Ascending aorta (tissue), 2 donors: ENCODE measurements around the gene MCM9. TPM values are rescaled to one million over a fixed set of nuclear protein-coding genes. Genes with fewer than 3 reads are reported as not detected.

Source experiments
- DNase-seq, 2 donors: peaks; one replicate each; pipeline ENCODE4 v3.0.0-alpha.2; 2019; ENCODE audit warnings: low spot score in 2 of 2
- H3K27ac ChIP-seq, 2 donors: fragments of 200-600 bp; sonication (generic); one replicate each; pipeline ENCODE4 v1.5.1; 2016 to 2017; ENCODE audit warnings: mild to moderate bottlenecking in 1 of 2
- H3K27me3 ChIP-seq: fragments of 200-600 bp; sonication (generic); one replicate; pipeline ENCODE4 v1.5.1; 2017
- H3K36me3 ChIP-seq, 2 donors: fragments of 200-600 bp; sonication (generic); one replicate each; pipeline ENCODE4 v1.5.1; 2016
- H3K4me1 ChIP-seq, 2 donors: fragments of 200-600 bp; sonication (generic); one replicate each; pipeline ENCODE4 v1.5.1; 2016 to 2017; ENCODE audit warnings: mild to moderate bottlenecking in 1 of 2
- H3K4me3 ChIP-seq, 2 donors: fragments of 200-600 bp; sonication (generic); one replicate each; pipeline ENCODE4 v1.5.1; 2016 to 2017; ENCODE audit warnings: mild to moderate bottlenecking in 1 of 2
- H3K9me3 ChIP-seq, 2 donors: fragments of 200-600 bp; sonication (generic); one replicate each; pipeline ENCODE4 v1.5.1; 2016
- intact Hi-C: fragments of 100-400 bp; cut with DNase I; formaldehyde crosslinking; loops from one replicate; pipeline ENCODE4 v1.15.1; 2023
- total RNA-seq: library from RNA; depleted of rRNA; stranded (reverse); fragments of >200 nt; gene quantifications from one replicate; pipeline ENCODE4 v1.1.0, GENCODE V29; 2016
- TF ChIP-seq, protein P1 (sequence below), 3 experiments: fragments of 200-600 bp in 2 of 3; fragments of 450-650 bp in 1 of 3; sonication (generic) in 2 of 3; IDR thresholded peaks; one replicate each; pipeline ENCODE4 v1.5.1; 2016 to 2019; ENCODE audit warnings: antibody characterized with exemption in 3 of 3, mild to moderate bottlenecking in 1 of 3, moderate library complexity in 1 of 3

MCM9 gene
- total RNA-seq, 1 donor from 2014 or later: 5.5 TPM

DNA sequence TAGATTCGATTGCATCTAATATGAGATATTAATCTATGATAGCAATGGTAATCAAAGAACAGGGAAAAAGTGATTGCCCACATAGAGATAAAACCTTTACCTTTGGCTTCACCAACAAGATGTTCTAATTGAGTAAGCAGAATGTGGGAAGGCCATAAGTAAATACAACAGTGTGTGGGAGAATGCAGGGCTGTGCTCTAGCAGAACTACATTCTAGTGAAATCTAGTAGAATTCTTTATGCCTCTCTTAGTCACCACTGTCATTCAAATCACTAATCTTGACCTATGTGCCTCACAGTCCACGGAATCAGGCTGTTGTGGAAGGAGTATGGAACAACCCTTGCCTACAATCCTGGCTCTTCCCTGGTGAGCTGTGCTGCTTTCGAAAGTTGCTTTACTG is 30.4 kb upstream of the MCM9 start:
- H3K27ac ChIP-seq: no peak overlapping the region
- TF ChIP-seq, protein P1, sequence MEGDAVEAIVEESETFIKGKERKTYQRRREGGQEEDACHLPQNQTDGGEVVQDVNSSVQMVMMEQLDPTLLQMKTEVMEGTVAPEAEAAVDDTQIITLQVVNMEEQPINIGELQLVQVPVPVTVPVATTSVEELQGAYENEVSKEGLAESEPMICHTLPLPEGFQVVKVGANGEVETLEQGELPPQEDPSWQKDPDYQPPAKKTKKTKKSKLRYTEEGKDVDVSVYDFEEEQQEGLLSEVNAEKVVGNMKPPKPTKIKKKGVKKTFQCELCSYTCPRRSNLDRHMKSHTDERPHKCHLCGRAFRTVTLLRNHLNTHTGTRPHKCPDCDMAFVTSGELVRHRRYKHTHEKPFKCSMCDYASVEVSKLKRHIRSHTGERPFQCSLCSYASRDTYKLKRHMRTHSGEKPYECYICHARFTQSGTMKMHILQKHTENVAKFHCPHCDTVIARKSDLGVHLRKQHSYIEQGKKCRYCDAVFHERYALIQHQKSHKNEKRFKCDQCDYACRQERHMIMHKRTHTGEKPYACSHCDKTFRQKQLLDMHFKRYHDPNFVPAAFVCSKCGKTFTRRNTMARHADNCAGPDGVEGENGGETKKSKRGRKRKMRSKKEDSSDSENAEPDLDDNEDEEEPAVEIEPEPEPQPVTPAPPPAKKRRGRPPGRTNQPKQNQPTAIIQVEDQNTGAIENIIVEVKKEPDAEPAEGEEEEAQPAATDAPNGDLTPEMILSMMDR (IDR thresholded peaks at IDR 0.05): no peak
- intact Hi-C loops: no loop called here
- H3K4me1 ChIP-seq: no peaks in the 10 kb centered on the region
- H3K27me3 ChIP-seq: no peaks in the 10 kb centered on the region
- no peak overlapping the region for H3K4me3 ChIP-seq
- H3K9me3 ChIP-seq: no peaks in the 10 kb centered on the region
- no peak for DNase-seq
- H3K36me3 ChIP-seq: no peaks in the 10 kb centered on the region

DNA sequence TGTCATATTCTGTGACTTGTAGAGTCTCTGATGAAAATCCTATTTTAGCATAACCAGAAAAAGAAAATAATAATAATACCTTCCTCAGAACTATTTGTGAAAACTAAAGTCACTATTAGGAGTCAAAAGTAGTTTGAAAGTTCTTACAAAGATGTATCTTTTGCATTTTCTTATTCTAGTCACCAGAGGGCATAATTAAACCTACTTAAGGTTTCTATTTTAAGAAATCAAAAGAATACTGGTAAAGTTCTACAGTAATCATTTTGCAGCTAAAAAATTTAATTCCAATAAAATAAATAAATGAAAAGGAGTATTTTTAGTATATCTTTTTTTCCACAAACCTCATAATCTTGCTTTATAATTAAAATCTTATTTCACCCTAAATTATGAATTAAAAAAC is 28.0 kb upstream of the MCM9 start:
- no peak overlapping the region for H3K4me3 ChIP-seq
- H3K36me3 ChIP-seq: no peaks in the 10 kb centered on the region
- no peak overlapping the region for H3K27ac ChIP-seq
- H3K4me1 ChIP-seq: no peaks in the 10 kb centered on the region
- TF ChIP-seq, protein P1 (IDR thresholded peaks at IDR 0.05): peak in 1 of 3 experiments; percentile 33
- intact Hi-C loops: no loop called here
- no peaks in the 10 kb centered on the region for H3K27me3 ChIP-seq
- H3K9me3 ChIP-seq: no peaks in the 10 kb centered on the region
- no peak for DNase-seq

DNA sequence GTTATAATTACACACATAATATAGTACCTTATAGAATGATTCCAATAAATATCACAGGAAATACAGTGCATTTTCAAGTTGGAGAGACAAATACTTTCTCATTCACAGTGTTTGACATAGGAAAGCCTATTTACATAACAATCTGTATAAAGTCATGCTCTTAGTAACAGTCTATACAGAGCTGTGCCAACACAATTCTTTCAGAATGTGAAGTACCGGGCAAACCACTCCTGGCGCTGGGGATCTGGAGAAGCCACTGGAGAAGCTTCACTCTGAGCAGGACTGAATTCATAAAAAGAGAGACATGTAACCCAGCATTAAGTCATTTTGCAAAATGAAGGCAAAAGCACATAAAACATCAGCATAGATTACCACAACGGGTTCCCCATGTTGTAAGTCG is 24.9 kb upstream of the MCM9 start:
- H3K9me3 ChIP-seq: no peaks in the 10 kb centered on the region
- no peak overlapping the region for H3K4me3 ChIP-seq
- H3K36me3 ChIP-seq: no peaks in the 10 kb centered on the region
- TF ChIP-seq, protein P1 (IDR thresholded peaks at IDR 0.05): no peak
- H3K27me3 ChIP-seq: no peaks in the 10 kb centered on the region
- no peak overlapping the region for H3K27ac ChIP-seq
- intact Hi-C loops: no loop called here
- H3K4me1 ChIP-seq: no peaks in the 10 kb centered on the region
- DNase-seq: no peak

DNA sequence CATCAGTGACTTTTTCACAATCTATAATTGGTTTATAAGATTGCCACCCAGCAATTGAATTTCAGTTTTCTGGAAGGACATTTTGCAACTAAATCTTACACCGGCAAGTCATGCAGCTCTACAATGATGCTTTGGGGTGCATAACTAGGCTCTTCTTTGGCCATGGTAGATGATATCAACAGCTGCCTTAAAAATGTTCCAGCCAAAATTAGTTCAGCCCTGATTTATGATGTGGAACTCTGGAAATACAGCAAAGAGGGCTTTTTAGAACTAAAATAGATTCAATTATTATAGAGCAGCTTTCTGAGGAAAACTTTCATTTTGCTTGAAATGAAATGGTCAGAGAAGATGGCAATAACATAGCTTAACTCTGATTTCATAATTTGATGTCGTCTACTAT is 18.4 kb upstream of the MCM9 start:
- no peak for DNase-seq
- Histone ChIP-seq H3K9me3 (peaks cover 0 to 27% of the 10 kb centered on the region in 2 donors), H3K4me1 (no peaks in the 10 kb centered on the region), H3K27ac (no peak overlapping the region), H3K27me3 (no peaks in the 10 kb centered on the region), H3K4me3 (no peak overlapping the region), H3K36me3 (no peaks in the 10 kb centered on the region)
- intact Hi-C loops: no loop called here
- TF ChIP-seq, protein P1 (IDR thresholded peaks at IDR 0.05): no peak

DNA sequence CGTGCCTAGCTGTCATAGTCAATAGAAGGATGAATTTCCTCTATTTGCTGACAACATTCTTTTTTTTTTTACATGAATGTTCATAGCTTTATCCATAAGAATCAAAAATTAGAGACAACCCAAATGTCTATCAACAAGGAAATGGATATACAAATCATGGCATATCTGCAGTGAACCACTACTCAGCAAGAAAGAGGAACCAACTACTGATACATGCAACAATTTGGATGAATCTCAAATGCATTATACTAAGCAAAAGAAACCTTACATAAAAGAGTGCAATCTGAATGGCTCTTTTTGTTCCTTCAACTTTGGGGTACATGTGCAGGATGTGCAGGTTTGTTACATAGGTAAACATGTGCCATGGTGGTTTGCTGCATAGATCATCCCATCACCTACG is 17.7 kb upstream of the MCM9 start:
- intact Hi-C loops: no loop called here
- Histone ChIP-seq H3K4me3 (no peak overlapping the region), H3K4me1 (no peaks in the 10 kb centered on the region), H3K27me3 (no peaks in the 10 kb centered on the region), H3K36me3 (no peaks in the 10 kb centered on the region), H3K27ac (no peak overlapping the region), H3K9me3 (peaks cover 4 to 30% of the 10 kb centered on the region in 2 donors)
- DNase-seq: no peak
- TF ChIP-seq, protein P1 (IDR thresholded peaks at IDR 0.05): no peak

DNA sequence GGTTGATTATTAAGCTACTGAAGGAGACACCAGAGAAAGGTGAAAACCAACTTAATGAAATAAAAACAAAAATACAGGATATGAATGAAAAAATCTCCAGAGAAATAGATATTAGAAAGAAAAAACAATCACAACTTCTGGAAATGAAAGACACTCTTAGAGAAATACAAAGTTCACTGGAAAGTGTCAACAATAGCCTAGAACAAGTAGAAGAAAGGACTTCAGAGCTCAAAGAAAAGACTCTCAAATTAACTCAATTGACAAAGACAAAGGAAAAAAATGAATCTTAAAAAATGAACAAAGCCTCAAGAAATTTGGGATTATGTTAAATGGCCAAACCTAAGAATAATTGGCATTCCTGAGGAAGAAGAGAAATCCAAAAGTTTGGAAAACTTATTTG is 10.3 kb upstream of the MCM9 start:
- intact Hi-C loops: no loop called here
- H3K36me3 ChIP-seq: no peaks in the 10 kb centered on the region
- TF ChIP-seq, protein P1 (IDR thresholded peaks at IDR 0.05): no peak
- no peak for DNase-seq
- H3K4me1 ChIP-seq: no peaks in the 10 kb centered on the region
- H3K4me3 ChIP-seq: no peak overlapping the region
- peaks cover 14 to 54% of the 10 kb centered on the region in 2 donors for H3K9me3 ChIP-seq
- H3K27ac ChIP-seq: no peak overlapping the region
- H3K27me3 ChIP-seq: no peaks in the 10 kb centered on the region
